K562 (cell line): Measurements from ENCODE around the gene KRT34. TPM values are rescaled to one million over a fixed set of nuclear protein-coding genes. Genes with fewer than 3 reads are reported as not detected.

Experiments
- ATAC-seq: fragments of 200-7000 bp; cut with Tn5 transposase; 3 replicates; pipeline ENCODE4 v1.9.1; 2020; ENCODE audit warnings: moderate library complexity
- BruUV-seq: library from RNA; stranded (reverse); fragments of 400-500 nt; replicated peaks from 2 replicates; lab custom pipeline; 2021; lab: Mats Ljungman, UMichigan
- CTCF ChIA-PET: fragments of 300-600 bp; formaldehyde crosslinking; extraction: SDS; loops from one replicate; lab custom pipeline; 2021; ENCODE audit warnings: low intra/inter-chr PET ratio; lab: Yijun Ruan, JAX
- POLR2A ChIA-PET: fragments of 300-600, 350-650 bp; sonication (Branson Sonifier 250); formaldehyde crosslinking; extraction: SDS; loops from one replicate; lab custom pipeline; 2021; ENCODE audit warnings: antibody characterized with exemption, inconsistent platforms; lab: Yijun Ruan, JAX
- DNase-seq, 4 experiments: peaks; one replicate each; pipeline versions ENCODE4 v3.0.0 to v3.0.0-alpha.2; 2011 to 2018; ENCODE audit warnings: low spot score in 3 of 4, mixed read lengths in 3 of 4; ENCODE audit errors: extremely low read depth in 1 of 4
- FAIRE-seq: peaks from 2 replicates; lab custom pipeline; 2011; peaks lifted over from hg19 to GRCh38; lab: Jason Lieb, UNC
- H2AFZ ChIP-seq: 2 replicates; pipeline ENCODE4 v1.6.0; 2011; ENCODE audit warnings: low read depth, low read length, control low read depth, inconsistent platforms
- H3K27ac ChIP-seq: fragments of 200-600 bp; 3 replicates; pipeline ENCODE4 v1.8.0; 2011; ENCODE audit warnings: low read depth, mild to moderate bottlenecking, control low read depth, inconsistent platforms, low read length, moderate library complexity, mixed read lengths; ENCODE audit errors: extremely low read depth
- H3K27me3 ChIP-seq, 2 experiments: fragments of 300-600 bp in 1 of 2; 2 replicates in 1 of 2; 3 replicates in 1 of 2; pipeline versions ENCODE4 v1.6.0 to v1.8.0; 2011; ENCODE audit warnings: inconsistent platforms in 2 of 2, low read length in 2 of 2, mild to moderate bottlenecking in 1 of 2, mixed read lengths in 1 of 2, moderate library complexity in 1 of 2; ENCODE audit not compliant: control insufficient read depth in 2 of 2, insufficient read depth in 2 of 2
- H3K36me3 ChIP-seq: fragments of 300-600 bp; 3 replicates; pipeline ENCODE4 v1.8.0; 2011; ENCODE audit warnings: mild to moderate bottlenecking, low read length, inconsistent platforms; ENCODE audit not compliant: control insufficient read depth, insufficient read depth
- H3K4me1 ChIP-seq, 2 experiments: fragments of 200-600 bp in 1 of 2; replicated peaks in 1 of 2; 2 replicates in 1 of 2; 3 replicates in 1 of 2; pipeline versions ENCODE4 v1.5.1 to v1.8.0; 2011; ENCODE audit warnings: inconsistent platforms in 2 of 2, low read length in 2 of 2, mild to moderate bottlenecking in 1 of 2, mixed read lengths in 1 of 2, moderate library complexity in 1 of 2; ENCODE audit not compliant: control insufficient read depth in 2 of 2, insufficient read depth in 2 of 2
- H3K4me2 ChIP-seq: 2 replicates; pipeline ENCODE4 v1.6.1; 2011; ENCODE audit warnings: low read length, control low read depth, inconsistent platforms, mixed read lengths; ENCODE audit not compliant: insufficient read depth
- H3K4me3 ChIP-seq: fragments of 200-600 bp; sonication (generic), shearing (Covaris generic); 2 replicates; pipeline ENCODE4 v1.5.1; 2016; ENCODE audit warnings: control low read depth, inconsistent platforms
- H3K79me2 ChIP-seq: fragments of 200-600 bp; 3 replicates; pipeline ENCODE4 v1.8.0; 2011; ENCODE audit warnings: low read length, inconsistent platforms; ENCODE audit not compliant: control insufficient read depth, insufficient read depth
- H3K9ac ChIP-seq, 2 experiments: 2 replicates each; pipeline versions ENCODE4 v1.6.0 to v1.6.1; 2011; ENCODE audit warnings: low read depth in 2 of 2, low read length in 2 of 2, control low read depth in 1 of 2, inconsistent platforms in 1 of 2, mild to moderate bottlenecking in 1 of 2, mixed read lengths in 1 of 2; ENCODE audit not compliant: insufficient read depth in 1 of 2
- H3K9me1 ChIP-seq: one replicate; pipeline ENCODE4 v1.6.0; 2011; ENCODE audit warnings: inconsistent platforms, mild to moderate bottlenecking, low read length, moderate library complexity; ENCODE audit not compliant: control insufficient read depth, insufficient read depth
- H3K9me3 ChIP-seq: replicated peaks from 2 replicates; pipeline ENCODE4 v1.5.1; 2011; ENCODE audit warnings: low read depth, low read length, inconsistent platforms; ENCODE audit not compliant: control insufficient read depth, insufficient read depth
- H4K20me1 ChIP-seq: replicated peaks from 2 replicates; pipeline ENCODE4 v1.6.1; 2011; ENCODE audit warnings: low read length, inconsistent platforms, mixed read lengths; ENCODE audit not compliant: control insufficient read depth, insufficient read depth
- CCAR2 ChIP-seq: fragments of 200-400 bp; formaldehyde crosslinking; IDR thresholded peaks from 2 replicates; pipeline ENCODE4 v1.6.1; 2017; ENCODE audit warnings: mild to moderate bottlenecking, low read depth, low read length
- CREB1 ChIP-seq, 2 experiments: sonication (generic) in 1 of 2; formaldehyde crosslinking in 1 of 2; IDR thresholded peaks; 2 replicates each; pipeline versions ENCODE4 v1.6.1 to v1.8.0; 2012 to 2022; ENCODE audit warnings: inconsistent platforms in 1 of 2, mild to moderate bottlenecking in 1 of 2, missing genetic modification reagents in 1 of 2, moderate library complexity in 1 of 2
- DDX20 ChIP-seq: fragments of 450-650 bp; IDR thresholded peaks from 2 replicates; pipeline ENCODE4 v1.6.1; 2016; ENCODE audit warnings: missing genetic modification characterization, low read depth, mild to moderate bottlenecking, missing compliant biosample characterization, moderate library complexity
- PHB2 ChIP-seq: fragments of 450-650 bp; IDR thresholded peaks from 2 replicates; pipeline ENCODE4 v1.6.1; 2017; ENCODE audit warnings: low read depth
- SAFB2 ChIP-seq: fragments of 200-400 bp; formaldehyde crosslinking; IDR thresholded peaks from 2 replicates; pipeline ENCODE4 v1.6.1; 2018; ENCODE audit warnings: borderline replicate concordance, low read length, low read depth, moderate library complexity; ENCODE audit not compliant: severe bottlenecking
- ZNF143 ChIP-seq: sonication (generic); formaldehyde crosslinking; IDR thresholded peaks from 2 replicates; pipeline ENCODE4 v1.9.0; 2022; ENCODE audit warnings: mild to moderate bottlenecking, missing genetic modification reagents
- WGBS: fragments of 100-300 bp; shearing (Covaris generic); methylation state at CpG from one replicate; pipeline ENCODE4 v1.1.6; 2016; ENCODE audit warnings: low coverage, mixed read lengths; ENCODE audit not compliant: insufficient coverage; ENCODE audit errors: missing lambda C conversion rate; 5-methylcytosine and 5-hydroxymethylcytosine counted together
- in situ Hi-C: fragments of 300-500 bp; cut with MboI; formaldehyde crosslinking; loops from 4 replicates; pipeline ENCODE4 v1.15.0; 2018; ENCODE audit warnings: inconsistent platforms, mixed read lengths
- intact Hi-C: fragments of 100-400 bp; cut with micrococcal nuclease; formaldehyde crosslinking; loops from 2 replicates; pipeline ENCODE4 v1.14.2; 2022
- polyA plus RNA-seq, 8 experiments: library from polyadenylated mRNA; depleted of rRNA in 4 of 8; stranded (reverse) in 5 of 8; unstranded in 3 of 8; fragments of >200 nt; fragmentation: Nextera tagmentation in 2 of 8; fragmentation: Illumina TruSeq in 1 of 8; extraction: Ambion mirVana in 2 of 8; extraction: Trizol in 1 of 8; gene quantifications; 2 replicates each; pipeline versions ENCODE4 v1.2.1 to v1.2.3, GENCODE V29; 2011 to 2014; ENCODE audit warnings: inconsistent platforms in 1 of 8, missing spikeins in 1 of 8
- total RNA-seq, 7 experiments: library from RNA; depleted of rRNA in 6 of 7; stranded (reverse); fragments of >200 nt in 6 of 7; fragmentation: Illumina TruSeq in 2 of 7; extraction: Trizol in 2 of 7; gene quantifications; 2 replicates each; pipeline versions ENCODE4 v1.2.1 to v1.2.3, GENCODE V29; 2011 to 2021; ENCODE audit warnings: low replicate concordance in 1 of 7
- TF ChIP-seq, protein P1 (sequence below), 2 experiments: fragments of 450-650 bp in 1 of 2; sonication (generic) in 1 of 2; formaldehyde crosslinking; conservative IDR thresholded peaks; 2 replicates each; pipeline versions ENCODE4 v1.4.0 to v1.8.1; 2020 to 2022; ENCODE audit warnings: mild to moderate bottlenecking in 1 of 2, missing genetic modification reagents in 1 of 2
- TF ChIP-seq, protein P2 (sequence below): sonication (generic); formaldehyde crosslinking; IDR thresholded peaks from 2 replicates; pipeline ENCODE4 v1.8.1; 2023; ENCODE audit warnings: mild to moderate bottlenecking, missing genetic modification reagents
- TF ChIP-seq, protein P3 (sequence below): fragments of 450-650 bp; formaldehyde crosslinking; IDR thresholded peaks from 2 replicates; pipeline ENCODE4 v1.4.0; 2020; ENCODE audit warnings: mild to moderate bottlenecking, moderate library complexity
- TF ChIP-seq, protein P4 (sequence below), 2 experiments: fragments of 450-650 bp; IDR thresholded peaks; 2 replicates each; pipeline ENCODE4 v1.6.1; 2016; ENCODE audit warnings: mild to moderate bottlenecking in 2 of 2, borderline replicate concordance in 1 of 2, low read depth in 1 of 2, moderate library complexity in 1 of 2

Gene KRT34
- total and polyA plus RNA-seq, 9 of the 15 experiments (the other 6 are each of a cell fraction or from before 2014, with no cell fraction given): not detected

DNA sequence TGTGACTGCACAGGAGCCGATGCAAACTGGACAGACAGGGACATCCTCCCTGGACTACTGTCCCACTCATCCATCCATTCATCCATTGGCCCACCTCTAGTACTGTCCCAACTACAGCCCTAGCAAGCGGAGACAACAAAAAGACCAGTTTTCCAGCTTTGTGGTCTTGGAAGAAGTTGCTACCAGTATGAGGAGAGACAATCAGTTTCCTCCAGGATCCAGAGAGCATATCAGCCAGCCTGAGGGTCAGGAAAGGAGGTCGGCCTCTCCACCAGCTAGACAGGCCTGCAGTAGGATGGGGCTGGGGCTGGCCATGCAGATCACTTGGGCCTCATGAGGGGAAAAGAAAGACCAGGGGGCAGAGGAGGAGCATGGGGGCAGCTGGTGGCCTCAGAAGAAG is 48.3 kb downstream of the KRT34 start:
- Histone ChIP-seq H3K27me3 (peaks cover 0 to 12% of the 10 kb centered on the region in 2 experiments; a peak in 1 of 5 replicates), H3K4me3 (no peak overlapping the region), H3K36me3 (no peaks in the 10 kb centered on the region), H3K9me1 (no peaks in the 10 kb centered on the region), H3K27ac (no peak overlapping the region), H3K4me2 (no peak overlapping the region), H2AFZ (no peak overlapping the region), H4K20me1 (no peaks in the 10 kb centered on the region), H3K9ac (no peak overlapping the region; a peak in 1 of 4 replicates), H3K9me3 (no peaks in the 10 kb centered on the region), H3K4me1 (no peaks in the 10 kb centered on the region), H3K79me2 (no peaks in the 10 kb centered on the region)
- ATAC-seq (no peak), FAIRE-seq (no peak), DNase-seq (no peak)
- in situ Hi-C loops: no loop called here
- POLR2A ChIA-PET: interaction anchor here (0.7 kb wide), 1 partner anchor 206 kb away, joined by 3 read pairs; no protein-coding TSS in a partner anchor
- CTCF ChIA-PET: no interaction called here
- intact Hi-C loops: no loop called here
- no TSS peak for BruUV-seq
- 3% methylated on average over 3 of the region's 3 CpGs for WGBS
- TF ChIP-seq, protein P1, sequence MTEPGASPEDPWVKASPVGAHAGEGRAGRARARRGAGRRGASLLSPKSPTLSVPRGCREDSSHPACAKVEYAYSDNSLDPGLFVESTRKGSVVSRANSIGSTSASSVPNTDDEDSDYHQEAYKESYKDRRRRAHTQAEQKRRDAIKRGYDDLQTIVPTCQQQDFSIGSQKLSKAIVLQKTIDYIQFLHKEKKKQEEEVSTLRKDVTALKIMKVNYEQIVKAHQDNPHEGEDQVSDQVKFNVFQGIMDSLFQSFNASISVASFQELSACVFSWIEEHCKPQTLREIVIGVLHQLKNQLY (CRISPR knock-in tag; conservative IDR thresholded peaks at IDR 0.05): no peak
- TF ChIP-seq, protein P2, sequence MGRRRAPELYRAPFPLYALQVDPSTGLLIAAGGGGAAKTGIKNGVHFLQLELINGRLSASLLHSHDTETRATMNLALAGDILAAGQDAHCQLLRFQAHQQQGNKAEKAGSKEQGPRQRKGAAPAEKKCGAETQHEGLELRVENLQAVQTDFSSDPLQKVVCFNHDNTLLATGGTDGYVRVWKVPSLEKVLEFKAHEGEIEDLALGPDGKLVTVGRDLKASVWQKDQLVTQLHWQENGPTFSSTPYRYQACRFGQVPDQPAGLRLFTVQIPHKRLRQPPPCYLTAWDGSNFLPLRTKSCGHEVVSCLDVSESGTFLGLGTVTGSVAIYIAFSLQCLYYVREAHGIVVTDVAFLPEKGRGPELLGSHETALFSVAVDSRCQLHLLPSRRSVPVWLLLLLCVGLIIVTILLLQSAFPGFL (CRISPR knock-in tag): no peak
- no peak for TF ChIP-seq CCAR2
- no peak for TF ChIP-seq DDX20
- TF ChIP-seq, protein P3, sequence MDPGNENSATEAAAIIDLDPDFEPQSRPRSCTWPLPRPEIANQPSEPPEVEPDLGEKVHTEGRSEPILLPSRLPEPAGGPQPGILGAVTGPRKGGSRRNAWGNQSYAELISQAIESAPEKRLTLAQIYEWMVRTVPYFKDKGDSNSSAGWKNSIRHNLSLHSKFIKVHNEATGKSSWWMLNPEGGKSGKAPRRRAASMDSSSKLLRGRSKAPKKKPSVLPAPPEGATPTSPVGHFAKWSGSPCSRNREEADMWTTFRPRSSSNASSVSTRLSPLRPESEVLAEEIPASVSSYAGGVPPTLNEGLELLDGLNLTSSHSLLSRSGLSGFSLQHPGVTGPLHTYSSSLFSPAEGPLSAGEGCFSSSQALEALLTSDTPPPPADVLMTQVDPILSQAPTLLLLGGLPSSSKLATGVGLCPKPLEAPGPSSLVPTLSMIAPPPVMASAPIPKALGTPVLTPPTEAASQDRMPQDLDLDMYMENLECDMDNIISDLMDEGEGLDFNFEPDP (CRISPR knock-in tag): no peak
- no peak for TF ChIP-seq PHB2
- TF ChIP-seq, protein P4, sequence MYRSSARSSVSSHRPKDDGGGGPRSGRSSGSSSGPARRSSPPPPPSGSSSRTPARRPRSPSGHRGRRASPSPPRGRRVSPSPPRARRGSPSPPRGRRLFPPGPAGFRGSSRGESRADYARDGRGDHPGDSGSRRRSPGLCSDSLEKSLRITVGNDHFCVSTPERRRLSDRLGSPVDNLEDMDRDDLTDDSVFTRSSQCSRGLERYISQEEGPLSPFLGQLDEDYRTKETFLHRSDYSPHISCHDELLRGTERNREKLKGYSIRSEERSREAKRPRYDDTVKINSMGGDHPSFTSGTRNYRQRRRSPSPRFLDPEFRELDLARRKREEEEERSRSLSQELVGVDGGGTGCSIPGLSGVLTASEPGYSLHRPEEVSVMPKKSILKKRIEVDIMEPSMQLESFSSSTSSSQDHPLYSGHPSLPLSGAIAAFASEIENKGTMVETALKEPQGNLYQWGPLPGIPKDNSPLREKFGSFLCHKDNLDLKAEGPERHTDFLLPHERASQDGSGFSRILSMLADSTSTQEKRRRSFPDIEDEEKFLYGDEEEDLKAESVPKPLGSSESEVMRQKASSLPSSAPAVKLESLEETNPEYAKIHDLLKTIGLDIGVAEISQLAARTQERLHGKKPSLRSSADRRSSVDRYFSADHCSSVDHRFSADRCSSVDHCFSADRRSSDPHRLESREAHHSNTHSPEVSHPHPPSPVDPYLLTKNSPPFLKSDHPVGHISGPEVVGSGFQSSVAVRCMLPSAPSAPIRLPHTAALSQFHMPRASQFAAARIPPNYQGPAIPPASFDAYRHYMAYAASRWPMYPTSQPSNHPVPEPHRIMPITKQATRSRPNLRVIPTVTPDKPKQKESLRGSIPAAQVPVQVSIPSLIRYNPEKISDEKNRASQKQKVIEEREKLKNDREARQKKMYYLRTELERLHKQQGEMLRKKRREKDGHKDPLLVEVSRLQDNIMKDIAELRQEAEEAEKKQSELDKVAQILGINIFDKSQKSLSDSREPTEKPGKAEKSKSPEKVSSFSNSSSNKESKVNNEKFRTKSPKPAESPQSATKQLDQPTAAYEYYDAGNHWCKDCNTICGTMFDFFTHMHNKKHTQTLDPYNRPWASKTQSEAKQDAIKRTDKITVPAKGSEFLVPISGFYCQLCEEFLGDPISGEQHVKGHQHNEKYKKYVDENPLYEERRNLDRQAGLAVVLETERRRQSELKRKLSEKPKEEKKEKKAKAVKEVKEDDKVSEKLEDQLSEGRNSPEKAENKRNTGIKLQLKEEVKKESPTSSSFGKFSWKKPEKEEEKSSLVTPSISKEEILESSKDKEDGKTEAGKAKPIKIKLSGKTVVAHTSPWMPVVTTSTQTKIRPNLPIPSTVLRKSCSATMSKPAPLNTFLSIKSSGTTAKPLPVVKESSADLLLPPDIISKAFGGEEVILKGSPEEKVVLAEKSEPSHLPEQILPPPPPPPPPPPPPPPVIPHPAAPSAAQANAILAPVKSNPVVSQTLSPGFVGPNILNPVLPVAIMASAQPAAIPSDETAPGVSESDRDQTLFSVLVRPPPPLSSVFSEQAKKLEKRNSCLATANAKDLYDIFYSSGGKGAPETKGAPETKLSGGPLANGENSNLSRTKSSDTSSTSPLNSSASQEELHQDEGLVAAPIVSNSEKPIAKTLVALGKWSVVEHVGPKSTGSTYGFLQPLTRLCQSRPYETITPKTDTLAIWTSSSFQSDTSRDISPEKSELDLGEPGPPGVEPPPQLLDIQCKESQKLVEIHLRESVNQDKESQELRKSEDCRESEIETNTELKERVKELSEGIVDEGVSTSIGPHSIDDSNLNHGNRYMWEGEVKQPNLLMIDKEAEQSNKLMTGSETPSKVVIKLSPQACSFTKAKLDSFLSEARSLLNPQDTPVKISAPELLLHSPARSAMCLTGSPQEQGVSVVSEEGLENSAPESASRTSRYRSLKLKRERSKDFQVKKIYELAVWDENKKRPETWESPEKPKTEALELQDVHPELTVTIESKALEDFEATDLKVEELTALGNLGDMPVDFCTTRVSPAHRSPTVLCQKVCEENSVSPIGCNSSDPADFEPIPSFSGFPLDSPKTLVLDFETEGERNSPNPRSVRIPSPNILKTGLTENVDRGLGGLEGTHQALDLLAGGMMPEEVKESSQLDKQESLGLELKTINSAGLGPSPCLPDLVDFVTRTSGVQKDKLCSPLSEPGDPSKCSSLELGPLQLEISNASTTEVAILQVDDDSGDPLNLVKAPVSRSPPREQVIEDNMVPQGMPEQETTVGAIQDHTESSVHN (IDR thresholded peaks at IDR 0.05; ENCODE audit: borderline replicate concordance in 1 of 2, low read depth in 1 of 2): no peak
- no peak for TF ChIP-seq ZNF143 (CRISPR knock-in tag)
- no peak for TF ChIP-seq CREB1 (IDR thresholded peaks at IDR 0.05)
- no peak for TF ChIP-seq CREB1 (CRISPR knock-in tag; IDR thresholded peaks at IDR 0.05)
- no peak for TF ChIP-seq SAFB2
